AG04449 (cell line): ENCODE data around the gene OR1M1.

Experiments
- CTCF ChIA-PET: fragments of 350-600 bp; formaldehyde crosslinking; extraction: SDS; loops from one replicate; lab custom pipeline; 2021; ENCODE audit warnings: antibody characterized with exemption; lab: Yijun Ruan, JAX
- POLR2A ChIA-PET: fragments of 400-600, 350-600 bp; formaldehyde crosslinking; extraction: SDS; loops from one replicate; lab custom pipeline; 2020; ENCODE audit warnings: antibody characterized with exemption, inconsistent platforms; lab: Yijun Ruan, JAX
- DNase-seq: peaks from one replicate; pipeline ENCODE4 v3.0.0-alpha.2; 2010; ENCODE audit warnings: low read depth, low spot score
- H3K4me3 ChIP-seq: 2 replicates; pipeline ENCODE4 v1.5.1; 2011; ENCODE audit warnings: low read depth, mild to moderate bottlenecking, control low read depth, low read length
- TF ChIP-seq, protein P1 (sequence below): IDR thresholded peaks from one replicate; pipeline ENCODE4 v1.5.1; 2011; ENCODE audit warnings: mild to moderate bottlenecking, moderate library complexity, low read length, control low read depth, inconsistent platforms; ENCODE audit not compliant: insufficient read depth; ENCODE audit errors: missing control alignments

Gene OR1M1

DNA sequence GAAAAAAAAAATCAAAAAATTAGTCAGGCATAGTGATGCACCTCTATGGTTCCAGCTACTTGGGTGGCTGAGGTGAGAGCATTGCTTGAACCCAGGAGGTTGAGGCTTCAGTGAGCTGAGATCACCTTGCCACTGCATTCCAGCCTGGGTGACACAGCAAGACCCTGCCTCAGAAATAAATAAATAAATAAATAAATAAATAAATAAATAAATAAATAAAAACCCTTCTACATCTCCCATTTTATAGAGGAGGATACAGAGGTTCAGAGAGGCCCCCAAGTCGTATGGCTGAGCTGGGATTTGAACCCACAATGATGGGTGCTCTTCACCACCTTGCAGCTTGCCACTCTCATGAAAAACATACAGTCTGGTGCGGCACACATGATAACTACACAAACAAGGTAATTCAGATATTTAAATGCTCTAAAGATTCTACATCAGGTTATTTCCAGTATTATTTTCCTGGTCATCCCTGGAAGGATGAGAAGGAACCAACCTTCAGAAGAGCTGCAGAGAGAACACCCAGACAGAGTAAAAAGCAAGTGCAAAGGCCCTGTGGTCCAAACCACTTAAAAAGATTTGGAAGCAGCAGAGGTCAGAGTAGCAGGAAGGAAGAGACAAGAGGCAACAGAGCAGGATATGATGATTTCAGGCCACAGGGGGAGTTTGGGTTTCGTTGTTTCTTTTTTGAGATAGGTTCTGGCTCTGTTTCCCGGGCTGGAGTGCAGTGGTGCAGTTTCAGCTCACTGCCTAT lies 29.2 kb upstream of the OR1M1 start:
- DNase-seq, result no peak
- H3K4me3 ChIP-seq, result no peak overlapping the region
- TF ChIP-seq, protein P1, sequence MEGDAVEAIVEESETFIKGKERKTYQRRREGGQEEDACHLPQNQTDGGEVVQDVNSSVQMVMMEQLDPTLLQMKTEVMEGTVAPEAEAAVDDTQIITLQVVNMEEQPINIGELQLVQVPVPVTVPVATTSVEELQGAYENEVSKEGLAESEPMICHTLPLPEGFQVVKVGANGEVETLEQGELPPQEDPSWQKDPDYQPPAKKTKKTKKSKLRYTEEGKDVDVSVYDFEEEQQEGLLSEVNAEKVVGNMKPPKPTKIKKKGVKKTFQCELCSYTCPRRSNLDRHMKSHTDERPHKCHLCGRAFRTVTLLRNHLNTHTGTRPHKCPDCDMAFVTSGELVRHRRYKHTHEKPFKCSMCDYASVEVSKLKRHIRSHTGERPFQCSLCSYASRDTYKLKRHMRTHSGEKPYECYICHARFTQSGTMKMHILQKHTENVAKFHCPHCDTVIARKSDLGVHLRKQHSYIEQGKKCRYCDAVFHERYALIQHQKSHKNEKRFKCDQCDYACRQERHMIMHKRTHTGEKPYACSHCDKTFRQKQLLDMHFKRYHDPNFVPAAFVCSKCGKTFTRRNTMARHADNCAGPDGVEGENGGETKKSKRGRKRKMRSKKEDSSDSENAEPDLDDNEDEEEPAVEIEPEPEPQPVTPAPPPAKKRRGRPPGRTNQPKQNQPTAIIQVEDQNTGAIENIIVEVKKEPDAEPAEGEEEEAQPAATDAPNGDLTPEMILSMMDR, result no peak
- ChIA-PET POLR2A (no interaction called here), CTCF (no interaction called here)

DNA sequence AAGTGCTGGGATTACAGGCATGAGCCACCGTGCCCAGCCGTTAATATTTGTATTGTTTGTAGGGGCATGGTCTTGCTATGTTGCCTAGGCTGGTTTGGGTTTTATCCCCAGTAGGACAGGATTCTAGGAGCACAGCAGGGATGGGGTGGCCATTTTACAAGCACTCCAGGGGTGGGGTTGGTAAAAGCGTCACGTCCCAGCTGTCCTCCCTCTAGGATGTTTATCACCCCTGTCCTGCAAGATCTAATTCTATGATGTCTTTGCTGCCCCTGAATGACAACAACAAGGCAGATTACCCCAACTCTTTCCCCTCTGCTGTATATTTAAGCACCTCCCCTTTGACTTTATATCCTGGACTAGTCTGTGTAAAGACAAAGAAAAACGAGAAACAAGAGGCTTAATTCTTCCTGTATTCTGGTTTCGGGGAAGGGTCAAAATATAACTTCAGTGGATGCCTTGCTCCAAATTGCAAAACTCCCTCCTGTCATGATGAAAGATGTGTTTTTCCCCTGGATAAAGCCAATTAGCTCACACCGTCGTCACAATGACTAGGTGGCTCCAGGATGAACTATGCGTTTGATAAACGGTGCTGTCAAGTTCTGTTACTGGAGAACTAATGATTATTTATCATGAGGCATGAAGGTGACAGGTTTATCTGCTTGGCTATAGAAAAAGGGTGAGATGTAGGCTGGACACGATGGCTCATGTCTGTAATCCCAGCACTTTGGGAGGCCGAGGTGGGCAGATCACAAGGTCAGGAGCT lies 27.8 kb upstream of the OR1M1 start:
- no peak for DNase-seq
- ChIA-PET CTCF (no interaction called here), POLR2A (no interaction called here)
- H3K4me3 ChIP-seq, result no peak overlapping the region
- TF ChIP-seq, protein P1, result no peak

DNA sequence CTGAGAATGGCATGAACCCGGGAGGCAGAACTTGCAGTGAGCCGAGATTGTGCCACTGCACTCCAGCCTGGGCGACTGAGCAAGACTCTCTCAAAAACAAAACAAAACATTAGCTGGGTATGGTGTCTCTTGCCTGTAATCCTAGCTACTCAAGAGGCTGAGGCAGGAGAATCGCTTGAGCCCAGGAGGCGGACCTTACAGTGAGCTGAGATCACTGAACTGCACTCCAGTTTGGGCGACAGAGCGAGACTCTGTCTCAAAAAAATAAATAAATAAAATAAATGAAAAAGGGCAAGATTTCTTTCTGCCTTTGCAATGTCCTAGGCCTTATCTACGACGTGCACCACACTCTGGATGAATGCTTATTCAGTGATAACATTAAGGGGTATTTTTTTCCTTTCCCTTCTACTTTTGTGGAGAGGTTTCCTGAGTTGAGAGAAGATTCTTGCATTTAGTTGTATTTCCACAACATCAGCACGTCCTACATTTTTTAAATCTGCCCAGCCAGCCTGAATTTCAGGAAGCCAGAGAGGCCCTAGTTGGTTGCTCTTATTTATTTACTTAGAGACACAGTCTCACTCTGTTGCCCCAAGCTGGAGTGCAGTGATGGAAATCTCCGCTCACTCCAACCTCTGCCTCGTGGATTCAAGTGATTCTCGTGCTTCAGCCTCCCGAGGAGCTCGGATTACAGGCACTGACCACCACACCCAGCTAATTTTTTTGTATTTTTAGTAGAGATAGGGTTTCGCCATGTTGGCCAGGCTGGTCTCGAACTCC lies 26.1 kb upstream of the OR1M1 start:
- TF ChIP-seq, protein P1, result no peak
- DNase-seq, result no peak
- no peak overlapping the region for H3K4me3 ChIP-seq
- ChIA-PET CTCF (no interaction called here), POLR2A (no interaction called here)

DNA sequence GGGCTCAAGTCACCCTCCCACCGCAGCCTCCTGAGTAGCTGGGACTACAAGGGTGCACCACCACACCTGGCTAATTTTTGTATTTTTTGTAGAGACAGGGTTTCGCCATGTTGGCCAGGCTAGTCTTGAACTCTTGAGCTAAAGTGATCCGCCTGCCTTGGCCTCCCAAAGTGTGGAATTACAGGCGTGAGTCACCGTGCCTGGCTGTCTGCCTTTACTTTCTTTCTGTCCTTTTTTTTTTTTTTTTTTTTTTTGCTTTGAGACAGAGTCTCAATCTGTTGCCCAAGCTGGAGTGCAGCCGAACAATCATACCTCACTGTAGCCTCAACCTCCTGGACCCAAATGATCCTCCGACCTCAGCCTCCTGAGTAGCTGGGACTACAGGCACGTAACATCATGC lies 25.0 kb upstream of the OR1M1 start:
- no peak for DNase-seq
- TF ChIP-seq, protein P1, result no peak
- CTCF ChIA-PET, result no interaction called here
- POLR2A ChIA-PET, result no interaction called here
- no peak overlapping the region for H3K4me3 ChIP-seq

DNA sequence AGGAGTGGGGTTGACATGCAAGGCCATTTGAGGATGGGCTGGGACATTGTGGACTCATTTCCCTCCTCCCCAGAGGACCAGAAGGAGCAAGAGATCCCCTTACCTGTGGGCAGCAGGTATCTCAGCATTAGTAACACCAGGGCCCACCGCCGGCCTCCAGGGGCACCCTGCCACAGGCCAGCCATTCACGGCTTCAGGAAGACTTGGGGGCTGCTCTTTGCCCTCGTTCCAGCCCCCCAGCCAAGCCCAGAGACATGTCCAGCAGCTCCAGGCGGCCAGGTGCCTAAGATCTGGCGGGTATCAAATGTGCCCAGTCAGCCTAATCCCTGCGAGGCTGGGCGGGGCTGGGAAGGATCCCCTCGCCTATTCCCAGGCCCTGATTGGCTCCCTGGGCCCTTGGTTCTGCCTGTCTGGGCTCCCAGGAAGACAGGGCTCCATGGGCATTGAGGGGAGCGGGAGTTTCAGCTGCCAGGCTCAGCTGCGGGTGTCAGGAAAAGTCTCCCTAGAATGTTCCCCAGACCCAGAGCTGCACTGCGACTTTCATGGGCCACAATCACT lies 21.3 kb upstream of the OR1M1 start:
- H3K4me3 ChIP-seq, result no peak overlapping the region
- CTCF ChIA-PET, result no interaction called here
- DNase-seq, result no peak
- POLR2A ChIA-PET, result interaction anchor here (0.6 kb wide), 1 partner anchor 42 kb away, joined by 4 read pairs; no protein-coding TSS in a partner anchor
- TF ChIP-seq, protein P1, result no peak
